Stimulated activated CD8-positive, alpha-beta memory T cell treated with anti-CD3 and anti-CD28 coated beads, Interleukin-7, amount 100 ng/mL, for 48 hours (primary cell): ENCODE results near the gene USP7.

Experiments used
- DNase-seq, 2 donors: peaks; one replicate each; pipeline ENCODE4 v3.0.0-alpha.2; 2020; ENCODE audit warnings: low read depth in 1 of 2; ENCODE audit errors: extremely low read depth in 1 of 2

The USP7 gene

GRCh38 chr16:8953064-8953463, 10.6 kb downstream of the USP7 start:
- DNase-seq: no peak

GRCh38 chr16:8952281-8952751, 11.4 kb downstream of the USP7 start:
- no peak for DNase-seq

- no peak for DNase-seq
These were observed 12.0 kb downstream of the USP7 start for GRCh38 chr16:8951447-8952280.

- no peak for DNase-seq
These were observed 13.1 kb downstream of the USP7 start for GRCh38 chr16:8950580-8951077.

- no peak for DNase-seq
These were observed 13.9 kb downstream of the USP7 start for GRCh38 chr16:8949536-8950418.

- no peak for DNase-seq
These were observed 14.9 kb downstream of the USP7 start for GRCh38 chr16:8948831-8949230.

GRCh38 chr16:8948069-8948593, 15.6 kb downstream of the USP7 start:
- no peak for DNase-seq

GRCh38 chr16:8946544-8946943, 17.2 kb downstream of the USP7 start:
- no peak for DNase-seq

GRCh38 chr16:8945626-8946296, 17.9 kb downstream of the USP7 start:
- DNase-seq: no peak

- no peak for DNase-seq
These were observed 19.5 kb downstream of the USP7 start for GRCh38 chr16:8943966-8944759.

- DNase-seq: no peak
These were observed 20.5 kb downstream of the USP7 start for GRCh38 chr16:8943001-8943763.

GRCh38 chr16:8941718-8942344, 21.9 kb downstream of the USP7 start:
- DNase-seq: no peak

GRCh38 chr16:8937803-8938202, 25.9 kb downstream of the USP7 start:
- no peak for DNase-seq

GRCh38 chr16:8936421-8936820, 27.3 kb downstream of the USP7 start:
- peak; percentile 64 to 82 for DNase-seq

- DNase-seq: no peak
These were observed 27.7 kb downstream of the USP7 start for GRCh38 chr16:8935989-8936388.

- no peak for DNase-seq
These were observed 29.1 kb downstream of the USP7 start for GRCh38 chr16:8934601-8935000.

GRCh38 chr16:8931859-8932258, 31.8 kb downstream of the USP7 start:
- no peak for DNase-seq

- DNase-seq: no peak
These were observed 34.5 kb downstream of the USP7 start for GRCh38 chr16:8929086-8929748.
